CD14-positive monocyte (primary cell): ENCODE data around the gene CXCR4. TPM values are rescaled to one million over a fixed set of nuclear protein-coding genes. Genes with fewer than 3 reads are reported as not detected.

Source experiments
- DNase-seq, 3 donors: peaks; one replicate each; pipeline ENCODE4 v3.0.0-alpha.2; 2011 to 2022
- H2AFZ ChIP-seq: 2 replicates; pipeline ENCODE4 v1.6.0; 2012; ENCODE audit warnings: mild to moderate bottlenecking, low read depth, low read length, inconsistent platforms; ENCODE audit not compliant: insufficient read depth, poor library complexity, severe bottlenecking
- H3K27ac ChIP-seq, 2 donors: 1 replicate in 1 of 2; 2 replicates in 1 of 2; pipeline ENCODE4 v1.5.1; 2012 to 2013; ENCODE audit warnings: low read length in 2 of 2, control low read depth in 1 of 2, inconsistent platforms in 1 of 2, low read depth in 1 of 2, mild to moderate bottlenecking in 1 of 2
- H3K27me3 ChIP-seq, 2 donors: one replicate each; pipeline versions ENCODE4 v1.6.0 to v1.6.1; 2011 to 2013; ENCODE audit warnings: low read length in 2 of 2; ENCODE audit not compliant: control insufficient read depth in 2 of 2, insufficient read depth in 2 of 2
- H3K36me3 ChIP-seq, 2 donors: replicated peaks in 1 of 2; 1 replicate in 1 of 2; 2 replicates in 1 of 2; pipeline versions ENCODE4 v1.5.1 to v1.6.1; 2012 to 2013; ENCODE audit warnings: low read length in 2 of 2, control low read depth in 1 of 2, inconsistent platforms in 1 of 2, mild to moderate bottlenecking in 1 of 2; ENCODE audit not compliant: insufficient read depth in 2 of 2, control insufficient read depth in 1 of 2
- H3K4me1 ChIP-seq, 2 donors: 1 replicate in 1 of 2; 2 replicates in 1 of 2; pipeline versions ENCODE4 v1.5.1 to v1.6.1; 2012 to 2013; ENCODE audit warnings: low read length in 2 of 2, control low read depth in 1 of 2, inconsistent platforms in 1 of 2, mild to moderate bottlenecking in 1 of 2, moderate library complexity in 1 of 2; ENCODE audit not compliant: insufficient read depth in 2 of 2, control insufficient read depth in 1 of 2
- H3K4me2 ChIP-seq: replicated peaks from 2 replicates; pipeline ENCODE3; 2012; ENCODE audit warnings: low read length, moderate library complexity, mild to moderate bottlenecking; ENCODE audit not compliant: poor library complexity, severe bottlenecking; ENCODE audit errors: extremely low read depth
- H3K4me3 ChIP-seq, 3 experiments: fragments of 200-600 bp in 1 of 3; sonication (generic) in 1 of 3; replicated peaks in 1 of 3; 1 replicate in 2 of 3; 2 replicates in 1 of 3; pipeline ENCODE4 v1.5.1; 2011 to 2013; ENCODE audit warnings: low read length in 3 of 3, mild to moderate bottlenecking in 3 of 3, control low read depth in 2 of 3, low read depth in 2 of 3, inconsistent platforms in 1 of 3, moderate library complexity in 1 of 3
- H3K79me2 ChIP-seq: 2 replicates; pipeline ENCODE4 v1.6.0; 2012; ENCODE audit warnings: mild to moderate bottlenecking, control low read depth, inconsistent platforms, low read length, moderate library complexity; ENCODE audit not compliant: insufficient read depth
- H3K9ac ChIP-seq: 2 replicates; pipeline ENCODE4 v1.6.0; 2017; ENCODE audit warnings: low read length, mild to moderate bottlenecking; ENCODE audit not compliant: insufficient read depth, poor library complexity, severe bottlenecking
- H3K9me3 ChIP-seq, 2 donors: replicated peaks in 1 of 2; 1 replicate in 1 of 2; 2 replicates in 1 of 2; pipeline versions ENCODE4 v1.5.1 to v1.6.1; 2012 to 2013; ENCODE audit warnings: low read length in 2 of 2, control low read depth in 1 of 2; ENCODE audit not compliant: control insufficient read depth in 1 of 2, insufficient read depth in 1 of 2
- H4K20me1 ChIP-seq: 2 replicates; pipeline ENCODE4 v1.6.0; 2012; ENCODE audit warnings: mild to moderate bottlenecking, low read length, control low read depth, moderate library complexity; ENCODE audit not compliant: insufficient read depth
- H3K27ac Mint-ChIP-seq, 7 donors: one replicate each; pipeline ENCODE4 v1.8.0; 2020; ENCODE audit warnings: mild to moderate bottlenecking in 7 of 7, mixed read lengths in 7 of 7, moderate library complexity in 6 of 7, inconsistent platforms in 2 of 7
- H3K27me3 Mint-ChIP-seq, 3 donors: one replicate each; pipeline ENCODE4 v1.8.0; 2021 to 2022; ENCODE audit warnings: low read depth in 3 of 3, mild to moderate bottlenecking in 3 of 3, mixed read lengths in 3 of 3, moderate library complexity in 3 of 3, inconsistent platforms in 1 of 3
- H3K36me3 Mint-ChIP-seq, 2 donors: one replicate each; pipeline ENCODE4 v1.8.0; 2020; ENCODE audit warnings: mixed read lengths in 2 of 2, inconsistent platforms in 1 of 2, mild to moderate bottlenecking in 1 of 2
- H3K4me1 Mint-ChIP-seq: one replicate; pipeline ENCODE4 v1.8.0; 2020; ENCODE audit warnings: mild to moderate bottlenecking, mixed read lengths
- H3K4me3 Mint-ChIP-seq, 2 donors: one replicate each; pipeline ENCODE4 v1.8.0; 2020; ENCODE audit warnings: mild to moderate bottlenecking in 2 of 2, mixed read lengths in 2 of 2, moderate library complexity in 1 of 2
- H3K9me3 Mint-ChIP-seq, 7 donors: one replicate each; pipeline ENCODE4 v1.8.0; 2020 to 2022; ENCODE audit warnings: mixed read lengths in 7 of 7, mild to moderate bottlenecking in 6 of 7, moderate library complexity in 6 of 7, inconsistent platforms in 2 of 7
- CTCF ChIP-seq: fragments of 200-600 bp; IDR thresholded peaks from one replicate; pipeline ENCODE4 v1.8.0; 2022; ENCODE audit warnings: antibody characterized with exemption, mild to moderate bottlenecking
- WGBS: methylation state at CpG from one replicate; pipeline ENCODE4 v1.1.5; 2013; ENCODE audit warnings: missing lambda C conversion rate; ENCODE audit not compliant: insufficient coverage; 5-methylcytosine and 5-hydroxymethylcytosine counted together
- intact Hi-C, 2 donors: fragments of 100-400 bp; cut with micrococcal nuclease; formaldehyde crosslinking; loops; one replicate each; pipeline versions ENCODE4 v1.15.0 to v1.15.1; 2023
- polyA plus RNA-seq, 3 donors: library from polyadenylated mRNA; depleted of rRNA in 1 of 3; unstranded in 2 of 3; stranded (reverse) in 1 of 3; fragments of 300-500 nt in 2 of 3; fragments of >200 nt in 1 of 3; fragmentation: Illumina TruSeq in 2 of 3; gene quantifications; 1 replicate in 2 of 3; 2 replicates in 1 of 3; pipeline ENCODE4 v1.2.3, GENCODE V29; 2012 to 2021

CXCR4 gene
- polyA plus RNA-seq, 3 donors = 140 to 1,274 (median 391) TPM

- peaks cover 80 to 86% of the 10 kb centered on the region in 2 donors for H3K4me1 ChIP-seq
- intact Hi-C loops = loop anchor here (5.0 kb wide), 3 partner anchors 80 to 195 kb away; no protein-coding TSS in a partner anchor
- H3K4me2 ChIP-seq = peak overlapping the region; percentile 65
- H3K27me3 ChIP-seq = no peaks in the 10 kb centered on the region
- H3K9ac ChIP-seq = peak overlapping the region; percentile 34
- H3K4me3 ChIP-seq = peak overlapping the region in 1 of 3 experiments; percentile 58
- peak overlapping the region; percentile 91 to 97 (median 96) for H3K27ac Mint-ChIP-seq
- H2AFZ ChIP-seq = no peak overlapping the region
- H3K9me3 ChIP-seq = no peaks in the 10 kb centered on the region
- H3K36me3 Mint-ChIP-seq = peaks cover 0 to 5% of the 10 kb centered on the region in 2 donors
- no peak for TF ChIP-seq CTCF
- peak overlapping the region; percentile 65 to 92 for H3K27ac ChIP-seq
- H3K4me1 Mint-ChIP-seq = peaks cover 93% of the 10 kb centered on the region
- no peak for DNase-seq
- no peaks in the 10 kb centered on the region for H3K36me3 ChIP-seq
- H3K27me3 Mint-ChIP-seq = peaks cover 0 to 2% (median 1%) of the 10 kb centered on the region in 3 donors
- no peaks in the 10 kb centered on the region for H3K9me3 Mint-ChIP-seq
- H3K4me3 Mint-ChIP-seq = peak overlapping the region; percentile 56 to 81
- H4K20me1 ChIP-seq = no peaks in the 10 kb centered on the region
- peaks cover 37% of the 10 kb centered on the region for H3K79me2 ChIP-seq
Observed at GRCh38 chr2:136132825-136133155, 14.8 kb upstream of the CXCR4 start.

- 3% methylated on average over 6 of the region's 16 CpGs for WGBS
- H3K27ac Mint-ChIP-seq = peak overlapping the region; percentile 91 to 97 (median 96)
- DNase-seq = peak; percentile 90 to 92 (median 91)
- Histone ChIP-seq H3K36me3 (no peaks in the 10 kb centered on the region), H3K9ac (peak overlapping the region; percentile 72), H2AFZ (peak overlapping the region; percentile 27), H3K27me3 (no peaks in the 10 kb centered on the region), H3K79me2 (peaks cover 37% of the 10 kb centered on the region), H3K4me3 (peak overlapping the region; percentile 15 to 58 (median 18)), H3K27ac (peak overlapping the region; percentile 65 to 92), H4K20me1 (no peaks in the 10 kb centered on the region), H3K4me2 (peak overlapping the region; percentile 65), H3K9me3 (no peaks in the 10 kb centered on the region), H3K4me1 (peaks cover 78 to 86% of the 10 kb centered on the region in 2 donors)
- H3K4me3 Mint-ChIP-seq = peak overlapping the region; percentile 56 to 81
- TF ChIP-seq CTCF = no peak
- H3K4me1 Mint-ChIP-seq = peaks cover 91% of the 10 kb centered on the region
- H3K9me3 Mint-ChIP-seq = no peaks in the 10 kb centered on the region
- peaks cover 0 to 5% of the 10 kb centered on the region in 2 donors for H3K36me3 Mint-ChIP-seq
- intact Hi-C loops = loop anchor here (5.0 kb wide), 3 partner anchors 80 to 195 kb away; no protein-coding TSS in a partner anchor
- H3K27me3 Mint-ChIP-seq = peaks cover 0 to 2% (median 1%) of the 10 kb centered on the region in 3 donors
Observed at GRCh38 chr2:136131961-136132824, 14.2 kb upstream of the CXCR4 start.
